ENCODE data around the gene DLEC1.
"Not testable (repeated sequence)": the region's sequence is repeated elsewhere in the genome, so short reads cannot be mapped to it uniquely, and the experiment has no call there.

Gene DLEC1

GRCh38 chr3:38018296-38019266 is 20.4 kb upstream of the DLEC1 start:
- DNase-seq: peak; percentile 21

GRCh38 chr3:38019658-38020341 is 19.2 kb upstream of the DLEC1 start:
- peak; percentile 18 for DNase-seq

GRCh38 chr3:38020342-38020726 is 18.7 kb upstream of the DLEC1 start:
- no peak for DNase-seq

- peak; percentile 23 for DNase-seq
Observed at GRCh38 chr3:38021196-38021595, 17.8 kb upstream of the DLEC1 start.

- DNase-seq: peak; percentile 25
Observed at GRCh38 chr3:38022301-38022700, 16.7 kb upstream of the DLEC1 start.

GRCh38 chr3:38022896-38023709 is 15.9 kb upstream of the DLEC1 start:
- peak; percentile 19 for DNase-seq

- peak; percentile 35 for DNase-seq
Observed at GRCh38 chr3:38026856-38027255, 12.2 kb upstream of the DLEC1 start.

- no peak for DNase-seq
Observed at GRCh38 chr3:38027466-38028465, 11.2 kb upstream of the DLEC1 start.

- DNase-seq: no peak
Observed at GRCh38 chr3:38028621-38029361, 10.2 kb upstream of the DLEC1 start.

- DNase-seq: peak; percentile 91
Observed at GRCh38 chr3:38029400-38030125, 9.4 kb upstream of the DLEC1 start, which contains the start of gene PLCD1. PLCD1 (minus strand) TSS chr3:38029642; CDS start chr3:38029539, 103 bp downstream.

- DNase-seq: no peak
Observed at GRCh38 chr3:38030126-38031021, 8.6 kb upstream of the DLEC1 start.

- peak; percentile 67 for DNase-seq
Observed at GRCh38 chr3:38031022-38031994, 7.7 kb upstream of the DLEC1 start.

GRCh38 chr3:38032328-38032865 is 6.6 kb upstream of the DLEC1 start:
- DNase-seq: no peak

GRCh38 chr3:38033586-38033985 is 5.4 kb upstream of the DLEC1 start:
- DNase-seq: not testable (repeated sequence)

GRCh38 chr3:38034335-38034734 is 4.7 kb upstream of the DLEC1 start:
- DNase-seq: not testable (repeated sequence)

- no peak for DNase-seq
Observed at GRCh38 chr3:38036286-38036685, 2.7 kb upstream of the DLEC1 start.

- no peak for DNase-seq
Observed at GRCh38 chr3:38036906-38037305, 2.1 kb upstream of the DLEC1 start.

Data from left hindlimb (tissue), 1 donor.